MM.1S (cell line): ENCODE results near the gene UNC5C.

ENCODE experiments used
- EZH2 ChIP-seq: fragments of 300-600 bp; sonication (generic); optimal IDR thresholded peaks from 2 replicates; pipeline ENCODE3; 2017; ENCODE audit warnings: low read depth, mild to moderate bottlenecking, antibody characterized with exemption, low read length, mixed read lengths
- EZH2phosphoT487 ChIP-seq: fragments of 300-600 bp; sonication (generic); IDR thresholded peaks from 2 replicates; pipeline ENCODE4 v1.6.1; 2018; ENCODE audit warnings: antibody characterized with exemption, low read length
- TF ChIP-seq, protein P1 (sequence below): fragments of 300-600 bp; sonication (generic); IDR thresholded peaks from 2 replicates; pipeline ENCODE4 v1.5.1; 2016; ENCODE audit warnings: antibody characterized with exemption, low read length, mixed read lengths

DNA sequence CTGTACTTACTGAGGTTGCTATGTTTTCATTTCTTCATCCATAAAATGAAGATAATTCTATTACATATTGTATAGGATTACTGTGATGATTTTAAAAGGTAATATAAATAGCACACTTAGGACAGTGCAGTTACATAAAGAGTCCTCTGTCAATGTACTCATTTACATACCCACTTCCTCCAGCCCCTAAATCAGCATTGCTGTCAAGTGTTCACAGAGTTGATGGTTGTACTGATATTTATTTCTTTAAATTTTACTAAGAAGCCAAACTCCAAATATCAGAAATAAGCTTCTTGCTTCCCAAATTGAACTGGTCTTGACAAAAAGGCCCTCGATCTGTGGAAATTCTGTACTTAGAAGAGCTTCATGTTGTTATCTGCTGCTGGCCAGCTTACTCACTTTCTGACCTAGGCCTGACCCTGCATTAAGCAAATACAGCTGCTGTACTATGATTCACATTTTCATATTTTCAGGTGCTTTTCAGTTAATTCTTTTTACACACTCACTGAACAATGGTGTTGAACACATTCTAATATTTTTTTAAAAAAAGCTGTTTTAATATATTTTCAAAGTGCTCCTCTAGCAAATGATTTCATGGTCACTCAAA, 259.6 kb downstream of the UNC5C start:
- TF ChIP-seq EZH2 = no peak
- TF ChIP-seq, protein P1, sequence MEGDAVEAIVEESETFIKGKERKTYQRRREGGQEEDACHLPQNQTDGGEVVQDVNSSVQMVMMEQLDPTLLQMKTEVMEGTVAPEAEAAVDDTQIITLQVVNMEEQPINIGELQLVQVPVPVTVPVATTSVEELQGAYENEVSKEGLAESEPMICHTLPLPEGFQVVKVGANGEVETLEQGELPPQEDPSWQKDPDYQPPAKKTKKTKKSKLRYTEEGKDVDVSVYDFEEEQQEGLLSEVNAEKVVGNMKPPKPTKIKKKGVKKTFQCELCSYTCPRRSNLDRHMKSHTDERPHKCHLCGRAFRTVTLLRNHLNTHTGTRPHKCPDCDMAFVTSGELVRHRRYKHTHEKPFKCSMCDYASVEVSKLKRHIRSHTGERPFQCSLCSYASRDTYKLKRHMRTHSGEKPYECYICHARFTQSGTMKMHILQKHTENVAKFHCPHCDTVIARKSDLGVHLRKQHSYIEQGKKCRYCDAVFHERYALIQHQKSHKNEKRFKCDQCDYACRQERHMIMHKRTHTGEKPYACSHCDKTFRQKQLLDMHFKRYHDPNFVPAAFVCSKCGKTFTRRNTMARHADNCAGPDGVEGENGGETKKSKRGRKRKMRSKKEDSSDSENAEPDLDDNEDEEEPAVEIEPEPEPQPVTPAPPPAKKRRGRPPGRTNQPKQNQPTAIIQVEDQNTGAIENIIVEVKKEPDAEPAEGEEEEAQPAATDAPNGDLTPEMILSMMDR = no peak
- TF ChIP-seq EZH2phosphoT487 = no peak
